A549 (cell line): ENCODE measurements around the gene MOB3A.

Source experiments
- CTCF ChIP-seq: fragments of >200 bp; sonication (Bioruptor Twin); formaldehyde crosslinking; IDR thresholded peaks from 3 replicates; pipeline ENCODE4 v1.5.1; 2016
- RNF2 ChIP-seq: fragments of 200-600 bp; sonication (generic); IDR thresholded peaks from 2 replicates; pipeline ENCODE4 v1.6.1; 2016; ENCODE audit warnings: low read depth, mild to moderate bottlenecking, antibody characterized with exemption, moderate library complexity, borderline replicate concordance

- TF ChIP-seq RNF2 (no peak), CTCF (no peak)
Measured at GRCh38 chr19:2140138-2140569, 44.0 kb upstream of the MOB3A start.
